Stomach smooth muscle (tissue), 2 donors: Measurements from ENCODE around the gene TPCN1.

Source experiments
- H3K27ac ChIP-seq: one replicate; pipeline ENCODE4 v1.7.0; 2013; ENCODE audit warnings: mild to moderate bottlenecking, low read length, inconsistent platforms
- H3K27me3 ChIP-seq, 2 donors: one replicate each; pipeline ENCODE4 v1.7.0; 2013; ENCODE audit warnings: low read length in 2 of 2; ENCODE audit not compliant: insufficient read depth in 2 of 2, control insufficient read depth in 1 of 2
- H3K36me3 ChIP-seq, 2 donors: one replicate each; pipeline ENCODE4 v1.7.0; 2013; ENCODE audit warnings: low read length in 2 of 2; ENCODE audit not compliant: control insufficient read depth in 2 of 2, insufficient read depth in 2 of 2
- H3K4me1 ChIP-seq: one replicate; pipeline ENCODE4 v1.7.0; 2013; ENCODE audit warnings: low read length; ENCODE audit not compliant: control insufficient read depth, insufficient read depth
- H3K4me3 ChIP-seq, 2 donors: one replicate each; pipeline ENCODE4 v1.7.0; 2013; ENCODE audit warnings: low read length in 2 of 2
- H3K9ac ChIP-seq, 2 donors: one replicate each; pipeline ENCODE4 v1.7.0; 2013; ENCODE audit warnings: low read length in 2 of 2, mild to moderate bottlenecking in 1 of 2
- H3K9me3 ChIP-seq, 2 donors: one replicate each; pipeline ENCODE4 v1.7.0; 2013; ENCODE audit warnings: low read length in 2 of 2; ENCODE audit not compliant: control insufficient read depth in 2 of 2
- donor health status: healthy.
- donor health status: Pancreatic carcinoma.

TPCN1 gene

DNA sequence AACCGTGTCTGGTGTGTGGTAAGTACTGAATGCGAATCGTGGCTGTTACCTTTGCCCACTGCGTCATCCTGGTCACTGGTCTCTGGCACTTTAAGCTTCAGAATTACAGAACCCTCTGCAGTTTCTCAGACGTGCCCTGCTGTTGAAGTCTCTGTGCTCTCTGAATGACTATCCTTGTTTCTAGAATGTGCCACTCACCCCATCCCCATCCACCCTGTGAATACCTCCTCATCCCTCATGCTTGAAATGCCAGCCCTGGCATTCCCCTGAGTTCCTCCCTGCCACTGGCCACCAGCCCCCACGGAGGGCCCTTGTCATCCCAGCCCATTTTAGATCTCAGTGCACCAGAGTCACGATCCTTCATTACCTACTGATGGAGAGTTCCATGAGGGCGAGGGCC is 21.3 kb downstream of the TPCN1 start:
- Histone ChIP-seq H3K4me3 (no peak overlapping the region), H3K9ac (no peak overlapping the region), H3K27ac (no peak overlapping the region), H3K4me1 (peaks cover 50% of the 10 kb centered on the region), H3K36me3 (peaks cover 0 to 7% of the 10 kb centered on the region in 2 donors), H3K27me3 (no peaks in the 10 kb centered on the region), H3K9me3 (no peaks in the 10 kb centered on the region)

DNA sequence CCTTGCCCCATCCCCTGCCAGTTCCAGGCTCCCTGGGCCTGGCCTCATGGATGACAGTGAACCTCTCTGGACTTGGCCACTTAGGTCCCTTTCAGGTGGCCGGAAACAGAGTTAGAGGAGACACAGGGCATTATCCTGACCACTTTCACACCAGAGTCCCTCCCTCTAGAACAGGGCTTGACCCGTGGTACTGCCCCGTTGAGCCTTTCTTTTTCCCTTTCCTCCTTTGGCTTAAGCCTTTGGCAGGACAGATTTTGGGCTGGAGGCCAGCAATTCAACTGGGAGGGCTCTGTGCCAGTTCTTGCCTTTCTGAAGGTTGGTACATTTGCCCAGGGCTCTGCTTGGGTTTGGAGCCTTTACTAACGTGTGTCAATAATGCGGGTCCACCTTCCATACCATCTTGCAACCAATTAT is 22.8 kb downstream of the TPCN1 start:
- H3K4me3 ChIP-seq = peak overlapping the region; percentile 27 to 47
- no peaks in the 10 kb centered on the region for H3K27me3 ChIP-seq
- no peaks in the 10 kb centered on the region for H3K9me3 ChIP-seq
- H3K9ac ChIP-seq = peak overlapping the region in 1 of 2 donors; percentile 50
- H3K4me1 ChIP-seq = peaks cover 44% of the 10 kb centered on the region
- H3K27ac ChIP-seq = peak overlapping the region; percentile 70
- peaks cover 0 to 7% of the 10 kb centered on the region in 2 donors for H3K36me3 ChIP-seq

DNA sequence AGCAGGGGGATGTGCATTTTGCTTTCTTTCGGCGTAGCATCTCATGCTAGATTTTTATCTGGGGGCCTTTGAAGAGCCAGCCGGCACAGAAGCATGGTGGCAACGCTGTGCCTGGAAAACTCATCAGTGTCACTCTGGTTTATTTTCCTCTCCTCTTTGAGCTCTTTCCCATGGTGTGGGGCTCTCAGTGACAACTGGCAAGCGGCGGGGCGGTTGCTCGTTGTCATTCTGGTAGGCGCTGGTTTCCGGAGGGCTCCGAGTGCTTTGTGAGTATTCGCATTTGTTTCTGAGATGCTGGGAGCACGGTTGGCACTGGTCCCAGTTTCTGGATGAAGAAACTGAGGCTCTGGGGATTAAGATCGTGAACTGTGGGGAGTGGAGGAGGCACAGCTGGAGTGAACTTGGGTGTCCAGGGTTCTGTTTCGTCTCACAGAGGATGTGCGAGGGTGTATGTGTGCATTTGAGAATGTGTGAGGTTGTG is 23.3 kb downstream of the TPCN1 start:
- Histone ChIP-seq H3K9me3 (no peaks in the 10 kb centered on the region), H3K27me3 (no peaks in the 10 kb centered on the region), H3K9ac (peak overlapping the region in 1 of 2 donors; percentile 50), H3K36me3 (peaks cover 1 to 9% of the 10 kb centered on the region in 2 donors), H3K4me3 (peak overlapping the region; percentile 19 to 47), H3K27ac (peak overlapping the region; percentile 70), H3K4me1 (peaks cover 44% of the 10 kb centered on the region)

DNA sequence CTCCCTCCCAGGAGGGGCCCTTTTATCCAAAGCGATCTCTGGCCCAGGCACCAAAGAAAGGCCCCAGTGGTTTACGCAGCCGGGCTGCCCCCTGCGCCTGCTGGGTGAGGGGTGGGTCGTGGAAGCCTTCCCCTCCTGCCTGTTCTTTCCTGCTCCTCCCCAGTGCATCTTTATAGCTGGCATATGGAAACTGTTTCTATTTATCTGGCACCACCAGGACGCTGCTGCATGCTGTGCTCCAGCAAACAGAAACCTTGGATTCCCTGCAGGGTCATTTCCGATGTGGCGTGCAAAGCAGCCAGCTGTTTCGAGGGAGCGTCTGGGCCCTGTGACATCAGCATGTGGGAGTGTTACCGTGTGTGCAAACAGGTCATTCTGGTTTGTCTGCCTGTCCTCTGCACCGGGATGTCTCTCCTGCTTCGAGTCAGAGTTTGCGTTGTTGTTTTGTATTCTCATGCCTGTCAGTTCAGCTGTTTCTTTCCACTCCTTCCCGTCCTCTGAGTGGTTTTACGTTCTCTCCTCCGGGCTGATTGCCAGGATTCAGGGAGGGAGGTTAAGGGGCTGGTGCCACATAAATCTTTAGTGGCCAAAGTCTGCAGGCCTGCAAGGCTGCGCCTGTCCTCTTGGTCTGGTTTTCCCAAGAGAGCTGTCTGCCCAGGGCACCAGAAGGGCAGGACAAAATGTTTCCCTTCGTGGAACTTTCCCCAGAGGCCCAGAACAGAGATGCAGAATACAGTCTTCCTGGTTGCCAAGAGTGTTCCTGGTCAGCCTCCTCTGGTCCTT is 24.6 kb downstream of the TPCN1 start:
- Histone ChIP-seq H3K4me3 (peak overlapping the region; percentile 45 to 61), H3K9me3 (no peaks in the 10 kb centered on the region), H3K36me3 (peaks cover 4 to 13% of the 10 kb centered on the region in 2 donors), H3K9ac (peak overlapping the region in 1 of 2 donors; percentile 58), H3K27me3 (no peaks in the 10 kb centered on the region), H3K4me1 (peaks cover 38% of the 10 kb centered on the region), H3K27ac (peak overlapping the region; percentile 78)

DNA sequence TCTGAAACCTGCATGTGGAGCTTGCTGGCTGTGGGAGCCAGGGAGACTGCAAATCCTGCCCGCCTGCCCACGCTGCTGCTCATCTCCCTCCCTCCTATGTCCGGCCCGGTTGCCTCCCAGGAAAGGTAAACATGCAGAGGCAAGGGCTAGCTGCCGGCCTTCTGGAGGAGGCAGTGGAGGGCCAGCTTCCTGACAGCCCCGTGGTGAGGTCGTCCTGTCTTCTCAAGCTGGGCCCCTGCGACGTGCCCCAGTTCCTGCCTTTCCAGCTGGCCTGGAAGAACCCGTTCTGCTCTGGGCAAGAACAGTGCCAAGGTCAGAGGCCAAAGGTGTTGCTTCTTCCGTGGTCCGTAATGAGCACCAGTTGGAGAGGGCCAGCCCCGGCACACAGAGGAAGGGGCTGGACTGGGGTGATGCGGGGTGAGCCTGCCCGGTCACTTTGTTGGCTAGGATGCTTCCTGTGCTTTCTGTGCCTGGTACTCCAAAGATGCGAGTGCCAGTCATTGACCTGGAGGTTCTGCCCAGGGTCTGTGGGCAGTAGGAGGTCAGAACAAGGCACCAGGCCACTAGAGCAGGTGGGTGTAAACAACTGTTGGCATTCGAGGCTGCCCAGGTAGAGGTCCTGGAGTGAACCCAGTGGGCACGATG is 25.3 kb downstream of the TPCN1 start:
- Histone ChIP-seq H3K4me1 (peaks cover 34% of the 10 kb centered on the region), H3K27ac (peak overlapping the region; percentile 78), H3K4me3 (peak overlapping the region in 1 of 2 donors; percentile 61), H3K9me3 (no peaks in the 10 kb centered on the region), H3K27me3 (no peaks in the 10 kb centered on the region), H3K9ac (no peak overlapping the region), H3K36me3 (peaks cover 4 to 13% of the 10 kb centered on the region in 2 donors)

DNA sequence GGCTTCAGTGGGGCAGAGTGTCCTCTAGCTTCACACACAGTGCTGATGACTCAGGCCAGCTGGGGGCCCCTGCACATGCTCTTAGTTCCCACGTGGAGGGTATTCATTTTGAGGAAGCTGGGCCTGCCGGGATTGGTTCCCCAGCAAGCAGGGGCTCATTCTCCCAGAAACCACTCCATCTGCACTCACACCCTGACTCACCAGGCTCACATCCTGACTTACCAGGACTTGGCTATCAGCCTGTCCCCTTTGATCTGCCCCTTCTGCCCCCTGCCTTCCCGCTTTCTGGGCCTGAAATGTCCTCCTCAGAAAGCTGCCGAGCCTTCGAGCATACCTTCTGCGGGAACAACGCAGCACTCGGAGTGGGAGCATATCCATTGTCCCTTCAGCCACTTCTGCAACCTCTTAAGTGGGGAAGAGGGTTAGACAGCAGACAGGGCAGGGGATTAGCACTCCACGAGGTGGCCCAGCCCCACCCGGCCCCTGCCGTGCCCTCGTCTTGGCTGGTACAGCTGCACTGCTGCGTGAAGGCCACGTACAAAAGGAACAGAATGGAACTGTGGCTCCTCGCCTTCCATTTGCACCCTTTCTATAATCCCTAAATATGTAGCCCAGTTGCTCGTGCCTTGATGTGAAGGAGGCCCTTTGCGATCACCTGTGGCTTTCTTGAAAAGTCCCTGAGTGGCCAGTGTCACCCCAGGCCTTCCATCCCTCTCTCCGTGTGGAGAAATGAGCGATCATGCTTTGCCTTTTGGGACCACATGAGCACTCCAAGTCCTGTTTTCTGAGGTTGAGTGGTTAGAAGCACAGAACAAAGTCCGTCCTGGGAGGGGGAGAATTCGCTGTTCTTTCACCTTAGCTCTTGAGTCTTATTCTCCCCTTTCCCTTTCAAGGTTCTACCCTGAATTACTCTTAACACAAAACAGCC is 26.1 kb downstream of the TPCN1 start:
- peaks cover 4 to 11% of the 10 kb centered on the region in 2 donors for H3K36me3 ChIP-seq
- no peaks in the 10 kb centered on the region for H3K27me3 ChIP-seq
- H3K9me3 ChIP-seq = no peaks in the 10 kb centered on the region
- peak overlapping the region; percentile 78 for H3K27ac ChIP-seq
- peak overlapping the region in 1 of 2 donors; percentile 61 for H3K4me3 ChIP-seq
- peaks cover 32% of the 10 kb centered on the region for H3K4me1 ChIP-seq
- no peak overlapping the region for H3K9ac ChIP-seq

DNA sequence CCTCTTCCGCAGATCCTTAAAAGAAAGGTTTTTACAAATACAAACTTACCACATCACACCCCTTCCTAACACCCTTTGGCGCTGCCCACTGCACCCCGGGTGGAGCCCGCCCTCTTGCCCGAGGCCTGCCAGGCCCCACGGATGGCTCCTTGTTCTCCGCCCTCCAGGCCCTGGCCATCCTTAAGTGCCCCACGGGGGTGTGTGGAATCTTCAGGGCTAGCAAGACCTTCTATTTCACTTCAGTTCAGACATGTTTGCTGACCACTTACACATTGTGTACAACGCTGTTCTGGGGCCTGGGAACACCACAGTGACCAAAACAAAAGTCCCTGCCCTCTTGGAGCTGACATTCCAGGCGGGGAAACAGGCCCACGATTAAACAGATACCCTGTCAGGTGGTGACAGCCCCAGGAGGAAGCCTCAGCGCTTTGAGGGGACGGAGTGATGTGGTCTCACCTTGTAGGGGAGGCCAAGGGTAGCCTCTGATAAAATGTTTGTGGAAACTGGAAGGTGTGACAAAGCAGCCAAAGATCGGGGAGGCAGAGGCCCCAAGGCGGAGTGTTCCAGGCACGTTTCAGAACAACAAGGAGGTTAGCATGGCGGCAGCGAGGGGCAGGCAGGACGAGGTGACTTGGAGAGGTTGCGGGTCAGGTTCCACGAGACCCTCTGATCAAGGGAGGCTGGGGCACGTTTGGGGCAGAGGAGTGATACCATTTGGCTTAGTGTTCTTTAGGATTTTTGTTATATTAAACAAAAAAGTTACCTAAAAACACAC is 27.0 kb downstream of the TPCN1 start:
- H3K27me3 ChIP-seq = no peaks in the 10 kb centered on the region
- H3K9ac ChIP-seq = no peak overlapping the region
- H3K4me3 ChIP-seq = no peak overlapping the region
- no peaks in the 10 kb centered on the region for H3K9me3 ChIP-seq
- no peak overlapping the region for H3K27ac ChIP-seq
- H3K36me3 ChIP-seq = peaks cover 4 to 12% of the 10 kb centered on the region in 2 donors
- peaks cover 32% of the 10 kb centered on the region for H3K4me1 ChIP-seq

DNA sequence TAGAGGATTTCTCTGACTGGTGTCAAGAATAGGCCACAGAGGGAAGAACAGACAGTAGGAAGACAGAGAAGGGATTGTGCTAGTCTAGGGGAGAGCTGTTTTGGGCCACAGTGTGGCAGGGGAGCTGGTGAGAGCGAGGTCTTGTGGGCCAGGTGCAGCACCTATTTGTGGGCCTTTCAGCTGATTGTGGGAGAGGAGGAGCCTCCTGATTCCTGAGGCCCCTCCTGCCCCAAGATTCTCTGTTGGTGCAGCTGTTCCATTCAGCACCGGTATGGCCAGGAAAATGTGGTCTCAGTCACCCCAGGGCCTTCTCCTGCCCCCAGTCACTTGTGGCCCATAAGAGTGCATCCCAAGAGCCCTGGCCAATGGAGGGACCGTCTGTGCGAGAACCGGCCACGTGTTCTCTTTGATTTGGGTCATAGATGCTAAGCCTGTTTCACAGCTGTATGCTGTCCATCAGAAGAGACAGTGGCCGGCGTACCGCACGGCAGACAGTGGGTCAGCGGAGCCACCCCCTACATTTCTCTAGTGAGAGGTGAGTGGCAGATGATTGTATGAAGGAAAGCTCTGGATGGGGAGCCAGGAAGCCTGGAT is 27.7 kb downstream of the TPCN1 start:
- no peak overlapping the region for H3K9ac ChIP-seq
- H3K36me3 ChIP-seq = peaks cover 4 to 15% of the 10 kb centered on the region in 2 donors
- H3K27ac ChIP-seq = no peak overlapping the region
- peaks cover 29% of the 10 kb centered on the region for H3K4me1 ChIP-seq
- H3K4me3 ChIP-seq = no peak overlapping the region
- H3K27me3 ChIP-seq = no peaks in the 10 kb centered on the region
- peaks cover 0 to 2% of the 10 kb centered on the region in 2 donors for H3K9me3 ChIP-seq

DNA sequence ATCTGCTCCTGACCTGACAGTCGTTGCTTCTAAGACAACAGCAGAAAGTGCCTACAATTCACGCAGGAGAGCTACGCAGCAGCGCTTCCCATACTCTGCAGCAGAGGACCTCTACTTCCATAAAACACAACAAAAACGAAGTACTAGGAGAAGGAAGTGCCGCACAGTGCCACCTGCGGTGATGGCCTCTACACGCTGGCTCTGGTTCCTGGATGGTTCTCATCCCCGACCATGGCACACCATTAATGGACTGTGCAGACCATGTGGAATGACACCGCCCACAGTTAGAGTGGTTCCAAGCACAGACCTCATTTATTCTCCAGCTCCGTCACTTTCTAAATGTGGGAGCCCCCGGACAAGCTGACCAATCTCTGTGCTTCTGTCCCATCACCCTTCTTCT is 28.3 kb downstream of the TPCN1 start:
- no peak overlapping the region for H3K27ac ChIP-seq
- H3K9me3 ChIP-seq = peaks cover 0 to 2% of the 10 kb centered on the region in 2 donors
- H3K9ac ChIP-seq = no peak overlapping the region
- H3K4me3 ChIP-seq = no peak overlapping the region
- H3K27me3 ChIP-seq = no peaks in the 10 kb centered on the region
- peaks cover 4 to 15% of the 10 kb centered on the region in 2 donors for H3K36me3 ChIP-seq
- H3K4me1 ChIP-seq = peaks cover 23% of the 10 kb centered on the region
